Liver (tissue), 9 donors: ENCODE results near the gene HEXIM2. TPM values are rescaled to one million over a fixed set of nuclear protein-coding genes. Genes with fewer than 3 reads are reported as not detected.

ENCODE experiments used
- DNase-seq: peaks from one replicate; pipeline ENCODE4 v3.0.0-alpha.2; 2017; ENCODE audit warnings: low spot score
- H3K27ac ChIP-seq, 2 donors: one replicate each; pipeline ENCODE4 v1.7.0; 2013; ENCODE audit warnings: inconsistent platforms in 2 of 2, low read length in 2 of 2, control low read depth in 1 of 2, low read depth in 1 of 2, mild to moderate bottlenecking in 1 of 2
- H3K27me3 ChIP-seq, 4 donors: one replicate each; pipeline versions ENCODE4 v1.6.1 to v1.7.0; 2013; ENCODE audit warnings: low read length in 3 of 4, inconsistent platforms in 1 of 4, mild to moderate bottlenecking in 1 of 4, moderate library complexity in 1 of 4; ENCODE audit not compliant: control insufficient read depth in 4 of 4, insufficient read depth in 4 of 4
- H3K36me3 ChIP-seq, 4 donors: one replicate each; pipeline versions ENCODE4 v1.6.1 to v1.7.0; 2013; ENCODE audit warnings: low read length in 3 of 4, mild to moderate bottlenecking in 3 of 4, low read depth in 1 of 4, moderate library complexity in 1 of 4; ENCODE audit not compliant: control insufficient read depth in 4 of 4, insufficient read depth in 3 of 4
- H3K4me1 ChIP-seq, 4 donors: one replicate each; pipeline versions ENCODE4 v1.6.1 to v1.7.0; 2013; ENCODE audit warnings: low read length in 3 of 4, mild to moderate bottlenecking in 3 of 4, moderate library complexity in 1 of 4; ENCODE audit not compliant: control insufficient read depth in 4 of 4, insufficient read depth in 4 of 4
- H3K4me3 ChIP-seq, 3 donors: one replicate each; pipeline versions ENCODE4 v1.6.1 to v1.7.0; 2013; ENCODE audit warnings: low read length in 3 of 3, control low read depth in 1 of 3, low read depth in 1 of 3, mild to moderate bottlenecking in 1 of 3
- H3K9ac ChIP-seq, 2 donors: one replicate each; pipeline ENCODE4 v1.7.0; 2013; ENCODE audit warnings: low read length in 2 of 2, mild to moderate bottlenecking in 2 of 2, moderate library complexity in 2 of 2, control low read depth in 1 of 2, low read depth in 1 of 2
- H3K9me3 ChIP-seq, 4 donors: one replicate each; pipeline versions ENCODE4 v1.6.1 to v1.7.0; 2013; ENCODE audit warnings: low read length in 3 of 4; ENCODE audit not compliant: control insufficient read depth in 4 of 4
- EGR1 ChIP-seq, 2 donors: IDR thresholded peaks; 2 replicates each; pipeline ENCODE4 v1.6.1; 2016 to 2018; ENCODE audit warnings: antibody characterized with exemption in 2 of 2, low read depth in 2 of 2
- FOXA1 ChIP-seq: IDR thresholded peaks from 2 replicates; pipeline ENCODE4 v1.6.1; 2016; ENCODE audit warnings: antibody characterized with exemption
- FOXA2 ChIP-seq: IDR thresholded peaks from 2 replicates; pipeline ENCODE4 v1.6.1; 2016; ENCODE audit warnings: antibody characterized with exemption
- GABPA ChIP-seq, 2 donors: IDR thresholded peaks in 1 of 2; conservative IDR thresholded peaks in 1 of 2; 2 replicates each; pipeline ENCODE4 v1.6.1; 2016; ENCODE audit warnings: antibody characterized with exemption in 2 of 2, mild to moderate bottlenecking in 1 of 2, moderate library complexity in 1 of 2
- HNF4A ChIP-seq, 2 donors: conservative IDR thresholded peaks; 2 replicates each; pipeline ENCODE4 v1.6.1; 2016; ENCODE audit warnings: antibody characterized with exemption in 2 of 2, mild to moderate bottlenecking in 2 of 2
- HNF4G ChIP-seq: IDR thresholded peaks from 2 replicates; pipeline ENCODE4 v1.6.1; 2016; ENCODE audit warnings: antibody characterized with exemption
- JUND ChIP-seq, 2 donors: IDR thresholded peaks; 2 replicates each; pipeline ENCODE4 v1.6.1; 2016; ENCODE audit warnings: antibody characterized with exemption in 2 of 2
- NR2F2 ChIP-seq: IDR thresholded peaks from 2 replicates; pipeline ENCODE4 v1.6.1; 2016; ENCODE audit warnings: antibody characterized with exemption
- RXRA ChIP-seq, 2 donors: IDR thresholded peaks; 2 replicates each; pipeline ENCODE4 v1.6.1; 2017 to 2018; ENCODE audit warnings: antibody characterized with exemption in 2 of 2, mild to moderate bottlenecking in 1 of 2
- TAF1 ChIP-seq: conservative IDR thresholded peaks from 2 replicates; pipeline ENCODE4 v1.6.1; 2016; ENCODE audit warnings: antibody characterized with exemption, mild to moderate bottlenecking
- YY1 ChIP-seq: IDR thresholded peaks from 2 replicates; pipeline ENCODE4 v1.6.1; 2016; ENCODE audit warnings: antibody characterized with exemption, mild to moderate bottlenecking
- WGBS: extraction: QIAGEN DNeasy Blood & Tissue Kit; methylation state at CpG from one replicate; pipeline ENCODE4 v1.1.7; 2013; 5-methylcytosine and 5-hydroxymethylcytosine counted together
- polyA plus RNA-seq, 2 donors: library from polyadenylated mRNA; stranded (reverse) in 1 of 2; unstranded in 1 of 2; fragments of 200-250 nt in 1 of 2; fragments of >200 nt in 1 of 2; fragmentation: Nextera tagmentation in 1 of 2; extraction: Ambion mirVana in 1 of 2; gene quantifications; one replicate each; pipeline versions ENCODE4 v1.2.1 to v1.2.3, GENCODE V29; 2013 to 2015
- total RNA-seq, 2 donors: library from RNA; depleted of rRNA; stranded (reverse); fragments of >200 nt; gene quantifications; one replicate each; pipeline ENCODE4 v1.2.3, GENCODE V29; 2014
- TF ChIP-seq, protein P1 (sequence below): fragments of 150-350 bp; IDR thresholded peaks from 2 replicates; pipeline ENCODE4 v1.5.1; 2017; ENCODE audit warnings: improper control_type of control experiment, low read depth, low read length; ENCODE audit not compliant: missing input control
- TF ChIP-seq, protein P2 (sequence below): IDR thresholded peaks from 2 replicates; pipeline ENCODE4 v1.6.1; 2016; ENCODE audit warnings: antibody characterized with exemption
- TF ChIP-seq, protein P3 (sequence below): IDR thresholded peaks from 2 replicates; pipeline ENCODE4 v1.6.1; 2016; ENCODE audit warnings: antibody characterized with exemption, mild to moderate bottlenecking
- TF ChIP-seq, protein P4 (sequence below): IDR thresholded peaks from 2 replicates; pipeline ENCODE4 v1.6.1; 2016; ENCODE audit warnings: antibody characterized with exemption
- donor health status: healthy.
- donor health status: healthy.
- donor health status: healthy.
- donor health status: healthy.
- donor health status: healthy.

HEXIM2 gene
- total and polyA plus RNA-seq, 4 donors = 3.5 to 10.7 (median 5.5) TPM

DNA sequence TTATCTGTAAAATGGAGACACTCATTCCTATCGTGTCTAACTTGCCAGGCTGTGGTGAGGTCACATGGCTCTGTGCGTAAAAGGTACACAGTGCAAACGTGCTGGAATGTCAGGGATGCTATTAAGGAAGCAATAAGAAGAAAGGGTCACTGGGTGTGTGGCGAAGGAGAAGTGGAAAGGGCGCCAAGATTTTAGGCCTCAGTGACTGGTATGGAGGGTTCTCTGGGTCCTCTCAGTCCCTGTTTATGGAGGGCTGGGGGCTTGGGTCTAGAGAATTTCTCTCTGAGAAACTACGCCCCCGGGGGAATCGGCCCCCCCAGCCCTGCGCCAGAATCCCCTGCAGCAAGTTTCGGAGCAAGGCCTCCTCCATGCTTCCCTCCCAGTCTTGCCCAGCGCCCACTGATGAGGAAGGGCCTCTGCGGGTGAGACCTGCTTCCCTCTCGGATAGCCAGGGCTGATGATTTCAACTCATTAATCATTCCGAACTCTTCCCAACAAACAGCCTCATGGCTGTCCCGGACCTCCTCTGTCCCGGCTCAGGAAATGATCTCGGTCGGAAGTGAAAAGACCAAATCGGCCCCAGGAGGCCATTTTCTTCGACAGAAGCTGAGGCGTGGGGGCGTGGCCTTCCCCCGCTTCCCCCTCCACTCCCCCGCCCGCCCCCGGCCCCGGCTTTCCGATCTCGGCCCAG lies 14.6 kb upstream of the HEXIM2 start:
- peak overlapping the region; percentile 67 to 70 (median 68) for H3K4me3 ChIP-seq
- no peak for DNase-seq
- TF ChIP-seq NR2F2 (peak; percentile 20), HNF4G (no peak), YY1 (peak; percentile 68), TAF1 (no peak), GABPA (IDR thresholded peaks at IDR 0.05 in 1 of 2, conservative IDR thresholded peaks at IDR 0.05 in 1 of 2) (no peak), JUND (IDR thresholded peaks at IDR 0.05) (no peak), EGR1 (IDR thresholded peaks at IDR 0.05; ENCODE audit: low read depth in 2 of 2) (no peak), RXRA (IDR thresholded peaks at IDR 0.05) (no peak), FOXA1 (no peak)
- TF ChIP-seq, protein P1, sequence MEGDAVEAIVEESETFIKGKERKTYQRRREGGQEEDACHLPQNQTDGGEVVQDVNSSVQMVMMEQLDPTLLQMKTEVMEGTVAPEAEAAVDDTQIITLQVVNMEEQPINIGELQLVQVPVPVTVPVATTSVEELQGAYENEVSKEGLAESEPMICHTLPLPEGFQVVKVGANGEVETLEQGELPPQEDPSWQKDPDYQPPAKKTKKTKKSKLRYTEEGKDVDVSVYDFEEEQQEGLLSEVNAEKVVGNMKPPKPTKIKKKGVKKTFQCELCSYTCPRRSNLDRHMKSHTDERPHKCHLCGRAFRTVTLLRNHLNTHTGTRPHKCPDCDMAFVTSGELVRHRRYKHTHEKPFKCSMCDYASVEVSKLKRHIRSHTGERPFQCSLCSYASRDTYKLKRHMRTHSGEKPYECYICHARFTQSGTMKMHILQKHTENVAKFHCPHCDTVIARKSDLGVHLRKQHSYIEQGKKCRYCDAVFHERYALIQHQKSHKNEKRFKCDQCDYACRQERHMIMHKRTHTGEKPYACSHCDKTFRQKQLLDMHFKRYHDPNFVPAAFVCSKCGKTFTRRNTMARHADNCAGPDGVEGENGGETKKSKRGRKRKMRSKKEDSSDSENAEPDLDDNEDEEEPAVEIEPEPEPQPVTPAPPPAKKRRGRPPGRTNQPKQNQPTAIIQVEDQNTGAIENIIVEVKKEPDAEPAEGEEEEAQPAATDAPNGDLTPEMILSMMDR = no peak
- TF ChIP-seq, protein P2, sequence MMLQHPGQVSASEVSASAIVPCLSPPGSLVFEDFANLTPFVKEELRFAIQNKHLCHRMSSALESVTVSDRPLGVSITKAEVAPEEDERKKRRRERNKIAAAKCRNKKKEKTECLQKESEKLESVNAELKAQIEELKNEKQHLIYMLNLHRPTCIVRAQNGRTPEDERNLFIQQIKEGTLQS = no peak
- TF ChIP-seq, protein P3, sequence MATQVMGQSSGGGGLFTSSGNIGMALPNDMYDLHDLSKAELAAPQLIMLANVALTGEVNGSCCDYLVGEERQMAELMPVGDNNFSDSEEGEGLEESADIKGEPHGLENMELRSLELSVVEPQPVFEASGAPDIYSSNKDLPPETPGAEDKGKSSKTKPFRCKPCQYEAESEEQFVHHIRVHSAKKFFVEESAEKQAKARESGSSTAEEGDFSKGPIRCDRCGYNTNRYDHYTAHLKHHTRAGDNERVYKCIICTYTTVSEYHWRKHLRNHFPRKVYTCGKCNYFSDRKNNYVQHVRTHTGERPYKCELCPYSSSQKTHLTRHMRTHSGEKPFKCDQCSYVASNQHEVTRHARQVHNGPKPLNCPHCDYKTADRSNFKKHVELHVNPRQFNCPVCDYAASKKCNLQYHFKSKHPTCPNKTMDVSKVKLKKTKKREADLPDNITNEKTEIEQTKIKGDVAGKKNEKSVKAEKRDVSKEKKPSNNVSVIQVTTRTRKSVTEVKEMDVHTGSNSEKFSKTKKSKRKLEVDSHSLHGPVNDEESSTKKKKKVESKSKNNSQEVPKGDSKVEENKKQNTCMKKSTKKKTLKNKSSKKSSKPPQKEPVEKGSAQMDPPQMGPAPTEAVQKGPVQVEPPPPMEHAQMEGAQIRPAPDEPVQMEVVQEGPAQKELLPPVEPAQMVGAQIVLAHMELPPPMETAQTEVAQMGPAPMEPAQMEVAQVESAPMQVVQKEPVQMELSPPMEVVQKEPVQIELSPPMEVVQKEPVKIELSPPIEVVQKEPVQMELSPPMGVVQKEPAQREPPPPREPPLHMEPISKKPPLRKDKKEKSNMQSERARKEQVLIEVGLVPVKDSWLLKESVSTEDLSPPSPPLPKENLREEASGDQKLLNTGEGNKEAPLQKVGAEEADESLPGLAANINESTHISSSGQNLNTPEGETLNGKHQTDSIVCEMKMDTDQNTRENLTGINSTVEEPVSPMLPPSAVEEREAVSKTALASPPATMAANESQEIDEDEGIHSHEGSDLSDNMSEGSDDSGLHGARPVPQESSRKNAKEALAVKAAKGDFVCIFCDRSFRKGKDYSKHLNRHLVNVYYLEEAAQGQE = no peak
- TF ChIP-seq, protein P4, sequence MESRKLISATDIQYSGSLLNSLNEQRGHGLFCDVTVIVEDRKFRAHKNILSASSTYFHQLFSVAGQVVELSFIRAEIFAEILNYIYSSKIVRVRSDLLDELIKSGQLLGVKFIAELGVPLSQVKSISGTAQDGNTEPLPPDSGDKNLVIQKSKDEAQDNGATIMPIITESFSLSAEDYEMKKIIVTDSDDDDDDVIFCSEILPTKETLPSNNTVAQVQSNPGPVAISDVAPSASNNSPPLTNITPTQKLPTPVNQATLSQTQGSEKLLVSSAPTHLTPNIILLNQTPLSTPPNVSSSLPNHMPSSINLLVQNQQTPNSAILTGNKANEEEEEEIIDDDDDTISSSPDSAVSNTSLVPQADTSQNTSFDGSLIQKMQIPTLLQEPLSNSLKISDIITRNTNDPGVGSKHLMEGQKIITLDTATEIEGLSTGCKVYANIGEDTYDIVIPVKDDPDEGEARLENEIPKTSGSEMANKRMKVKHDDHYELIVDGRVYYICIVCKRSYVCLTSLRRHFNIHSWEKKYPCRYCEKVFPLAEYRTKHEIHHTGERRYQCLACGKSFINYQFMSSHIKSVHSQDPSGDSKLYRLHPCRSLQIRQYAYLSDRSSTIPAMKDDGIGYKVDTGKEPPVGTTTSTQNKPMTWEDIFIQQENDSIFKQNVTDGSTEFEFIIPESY = no peak
- H3K27ac ChIP-seq = peak overlapping the region; percentile 99
- peaks cover 10 to 62% (median 45%) of the 10 kb centered on the region in 4 donors for H3K4me1 ChIP-seq
- WGBS = 11% methylated on average over 29 of the region's 29 CpGs
- no peaks in the 10 kb centered on the region for H3K36me3 ChIP-seq
- H3K9me3 ChIP-seq = no peaks in the 10 kb centered on the region
- H3K9ac ChIP-seq = peak overlapping the region; percentile 50 to 99
- no peaks in the 10 kb centered on the region for H3K27me3 ChIP-seq

DNA sequence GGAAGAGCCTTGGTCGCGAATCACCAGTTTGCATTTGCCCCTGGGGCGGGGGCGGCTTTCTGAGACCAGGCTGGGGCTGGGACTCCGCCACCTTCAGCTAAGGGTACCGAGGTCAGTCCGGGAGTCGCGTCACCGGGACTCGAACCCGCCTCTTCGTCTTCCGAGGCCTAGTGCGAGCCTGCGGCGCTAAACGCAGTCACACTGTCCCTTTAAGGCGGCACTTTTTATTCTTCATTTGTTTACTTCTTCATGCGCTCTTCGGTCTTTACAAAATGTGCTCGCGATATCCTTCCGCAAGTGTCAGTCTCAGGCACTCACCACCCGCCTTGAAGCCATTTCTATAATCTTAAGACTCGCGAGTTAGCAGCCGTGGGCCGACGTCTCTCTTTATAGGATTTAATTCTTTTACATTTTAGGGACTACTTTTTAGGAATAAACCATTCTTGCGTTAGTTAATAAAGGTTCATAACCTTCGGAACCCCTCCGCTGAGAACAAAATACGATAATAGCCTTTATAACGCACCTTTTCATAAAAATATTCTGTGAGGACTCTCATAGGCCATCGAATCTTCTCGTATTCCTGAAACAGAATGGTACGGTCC lies 14.0 kb upstream of the HEXIM2 start:
- peak; percentile 86 for DNase-seq
- H3K27ac ChIP-seq = peak overlapping the region; percentile 99
- TF ChIP-seq, protein P3 = no peak
- TF ChIP-seq, protein P4 = peak; percentile 47
- TF ChIP-seq FOXA1 (no peak), FOXA2 (peak; percentile 27), YY1 (peak; percentile 80), EGR1 (IDR thresholded peaks at IDR 0.05; ENCODE audit: low read depth in 2 of 2) (peak in 1 of 2 donors; percentile 3), RXRA (IDR thresholded peaks at IDR 0.05) (peak in 1 of 2 donors; percentile 39), NR2F2 (peak; percentile 60), HNF4A (conservative IDR thresholded peaks at IDR 0.05) (peak in 1 of 2 donors; percentile 35), JUND (IDR thresholded peaks at IDR 0.05) (peak in 1 of 2 donors; percentile 65), GABPA (IDR thresholded peaks at IDR 0.05 in 1 of 2, conservative IDR thresholded peaks at IDR 0.05 in 1 of 2) (no peak)

More for the DNA sequence above, 14.0 kb upstream of the HEXIM2 start:
- Histone ChIP-seq H3K4me3 (peak overlapping the region; percentile 67 to 70 (median 68)), H3K9ac (peak overlapping the region; percentile 93 to 99), H3K36me3 (no peaks in the 10 kb centered on the region), H3K4me1 (peaks cover 10 to 63% (median 44%) of the 10 kb centered on the region in 4 donors), H3K27me3 (no peaks in the 10 kb centered on the region), H3K9me3 (no peaks in the 10 kb centered on the region)
- under 1% methylated on average over 38 of the region's 38 CpGs for WGBS
